K562 (cell line): ENCODE measurements around the gene KASH5. TPM values are rescaled to one million over a fixed set of nuclear protein-coding genes. Genes with fewer than 3 reads are reported as not detected.
A peak's percentile ranks its signal among the peaks of the same experiment; 100 is the strongest.

Source experiments
- ATAC-seq: fragments of 200-7000 bp; cut with Tn5 transposase; 3 replicates; pipeline ENCODE4 v1.9.1; 2020; ENCODE audit warnings: moderate library complexity
- BruUV-seq: library from RNA; stranded (reverse); fragments of 400-500 nt; replicated peaks from 2 replicates; lab custom pipeline; 2021; lab: Mats Ljungman, UMichigan
- CTCF ChIA-PET: fragments of 300-600 bp; formaldehyde crosslinking; extraction: SDS; loops from one replicate; lab custom pipeline; 2021; ENCODE audit warnings: low intra/inter-chr PET ratio; lab: Yijun Ruan, JAX
- POLR2A ChIA-PET: fragments of 300-600, 350-650 bp; sonication (Branson Sonifier 250); formaldehyde crosslinking; extraction: SDS; loops from one replicate; lab custom pipeline; 2021; ENCODE audit warnings: antibody characterized with exemption, inconsistent platforms; lab: Yijun Ruan, JAX
- DNase-seq, 4 experiments: peaks; one replicate each; pipeline versions ENCODE4 v3.0.0 to v3.0.0-alpha.2; 2011 to 2018; ENCODE audit warnings: low spot score in 3 of 4, mixed read lengths in 3 of 4; ENCODE audit errors: extremely low read depth in 1 of 4
- FAIRE-seq: peaks from 2 replicates; lab custom pipeline; 2011; peaks lifted over from hg19 to GRCh38; lab: Jason Lieb, UNC
- H2AFZ ChIP-seq: 2 replicates; pipeline ENCODE4 v1.6.0; 2011; ENCODE audit warnings: low read depth, low read length, control low read depth, inconsistent platforms
- H3K27ac ChIP-seq: fragments of 200-600 bp; 3 replicates; pipeline ENCODE4 v1.8.0; 2011; ENCODE audit warnings: low read depth, mild to moderate bottlenecking, control low read depth, inconsistent platforms, low read length, moderate library complexity, mixed read lengths; ENCODE audit errors: extremely low read depth
- H3K27me3 ChIP-seq, 2 experiments: fragments of 300-600 bp in 1 of 2; 2 replicates in 1 of 2; 3 replicates in 1 of 2; pipeline versions ENCODE4 v1.6.0 to v1.8.0; 2011; ENCODE audit warnings: inconsistent platforms in 2 of 2, low read length in 2 of 2, mild to moderate bottlenecking in 1 of 2, mixed read lengths in 1 of 2, moderate library complexity in 1 of 2; ENCODE audit not compliant: control insufficient read depth in 2 of 2, insufficient read depth in 2 of 2
- H3K36me3 ChIP-seq: fragments of 300-600 bp; 3 replicates; pipeline ENCODE4 v1.8.0; 2011; ENCODE audit warnings: mild to moderate bottlenecking, low read length, inconsistent platforms; ENCODE audit not compliant: control insufficient read depth, insufficient read depth
- H3K4me1 ChIP-seq, 2 experiments: fragments of 200-600 bp in 1 of 2; replicated peaks in 1 of 2; 2 replicates in 1 of 2; 3 replicates in 1 of 2; pipeline versions ENCODE4 v1.5.1 to v1.8.0; 2011; ENCODE audit warnings: inconsistent platforms in 2 of 2, low read length in 2 of 2, mild to moderate bottlenecking in 1 of 2, mixed read lengths in 1 of 2, moderate library complexity in 1 of 2; ENCODE audit not compliant: control insufficient read depth in 2 of 2, insufficient read depth in 2 of 2
- H3K4me2 ChIP-seq: 2 replicates; pipeline ENCODE4 v1.6.1; 2011; ENCODE audit warnings: low read length, control low read depth, inconsistent platforms, mixed read lengths; ENCODE audit not compliant: insufficient read depth
- H3K4me3 ChIP-seq: fragments of 200-600 bp; sonication (generic), shearing (Covaris generic); 2 replicates; pipeline ENCODE4 v1.5.1; 2016; ENCODE audit warnings: control low read depth, inconsistent platforms
- H3K79me2 ChIP-seq: fragments of 200-600 bp; 3 replicates; pipeline ENCODE4 v1.8.0; 2011; ENCODE audit warnings: low read length, inconsistent platforms; ENCODE audit not compliant: control insufficient read depth, insufficient read depth
- H3K9ac ChIP-seq, 2 experiments: 2 replicates each; pipeline versions ENCODE4 v1.6.0 to v1.6.1; 2011; ENCODE audit warnings: low read depth in 2 of 2, low read length in 2 of 2, control low read depth in 1 of 2, inconsistent platforms in 1 of 2, mild to moderate bottlenecking in 1 of 2, mixed read lengths in 1 of 2; ENCODE audit not compliant: insufficient read depth in 1 of 2
- H3K9me1 ChIP-seq: one replicate; pipeline ENCODE4 v1.6.0; 2011; ENCODE audit warnings: inconsistent platforms, mild to moderate bottlenecking, low read length, moderate library complexity; ENCODE audit not compliant: control insufficient read depth, insufficient read depth
- H3K9me3 ChIP-seq: replicated peaks from 2 replicates; pipeline ENCODE4 v1.5.1; 2011; ENCODE audit warnings: low read depth, low read length, inconsistent platforms; ENCODE audit not compliant: control insufficient read depth, insufficient read depth
- H4K20me1 ChIP-seq: replicated peaks from 2 replicates; pipeline ENCODE4 v1.6.1; 2011; ENCODE audit warnings: low read length, inconsistent platforms, mixed read lengths; ENCODE audit not compliant: control insufficient read depth, insufficient read depth
- COPS2 ChIP-seq: fragments of 450-650 bp; conservative IDR thresholded peaks from 2 replicates; pipeline ENCODE4 v1.6.1; 2016; ENCODE audit warnings: mild to moderate bottlenecking, moderate library complexity
- HDAC2 ChIP-seq: fragments of 450-650 bp; IDR thresholded peaks from 2 replicates; pipeline ENCODE4 v1.6.1; 2016; ENCODE audit warnings: mild to moderate bottlenecking
- HNRNPUL1 ChIP-seq: fragments of 200-400 bp; formaldehyde crosslinking; IDR thresholded peaks from 2 replicates; pipeline ENCODE4 v1.6.1; 2017; ENCODE audit warnings: low read length
- KAT8 ChIP-seq: fragments of 450-650 bp; IDR thresholded peaks from 2 replicates; pipeline ENCODE4 v1.6.1; 2016; ENCODE audit warnings: low read depth, mild to moderate bottlenecking
- PHF8 ChIP-seq: fragments of 200-600 bp; sonication (generic); IDR thresholded peaks from 2 replicates; pipeline ENCODE4 v1.6.1; 2012; ENCODE audit warnings: mixed run types, mild to moderate bottlenecking, inconsistent platforms, low read length, moderate library complexity, borderline replicate concordance
- PPARD ChIP-seq: fragments of 250-450 bp; sonication (Bioruptor Pico); IDR thresholded peaks from 2 replicates; pipeline ENCODE4 v1.8.0; 2022; ENCODE audit warnings: inconsistent platforms, mild to moderate bottlenecking, moderate library complexity
- SIN3B ChIP-seq: fragments of 450-650 bp; IDR thresholded peaks from 2 replicates; pipeline ENCODE4 v1.6.1; 2017; ENCODE audit warnings: low read depth, mild to moderate bottlenecking, moderate library complexity
- ZFX ChIP-seq: sonication (generic); formaldehyde crosslinking; IDR thresholded peaks from 2 replicates; pipeline ENCODE4 v1.8.0; 2022; ENCODE audit warnings: mild to moderate bottlenecking, missing genetic modification reagents, moderate library complexity
- ZNF551 ChIP-seq: fragments of 250-450 bp; sonication (Bioruptor Pico); IDR thresholded peaks from 2 replicates; pipeline ENCODE4 v1.5.0; 2021; ENCODE audit warnings: mild to moderate bottlenecking, moderate library complexity
- ZNF561 ChIP-seq: fragments of 450-650 bp; formaldehyde crosslinking; conservative IDR thresholded peaks from 2 replicates; pipeline ENCODE4 v1.4.0; 2020; ENCODE audit warnings: mild to moderate bottlenecking, moderate library complexity
- ZNF644 ChIP-seq: fragments of 200-800 bp; sonication (Bioruptor generic); IDR thresholded peaks from 2 replicates; pipeline ENCODE4 v1.6.1; 2016; ENCODE audit warnings: low read depth, missing genetic modification characterization, missing compliant biosample characterization
- ZNF79 ChIP-seq: fragments of 250-450 bp; sonication (Bioruptor Pico); IDR thresholded peaks from 2 replicates; pipeline ENCODE4 v1.4.0; 2020; ENCODE audit warnings: low read depth, mild to moderate bottlenecking, moderate library complexity
- WGBS: fragments of 100-300 bp; shearing (Covaris generic); methylation state at CpG from one replicate; pipeline ENCODE4 v1.1.6; 2016; ENCODE audit warnings: low coverage, mixed read lengths; ENCODE audit not compliant: insufficient coverage; ENCODE audit errors: missing lambda C conversion rate; 5-methylcytosine and 5-hydroxymethylcytosine counted together
- in situ Hi-C: fragments of 300-500 bp; cut with MboI; formaldehyde crosslinking; loops from 4 replicates; pipeline ENCODE4 v1.15.0; 2018; ENCODE audit warnings: inconsistent platforms, mixed read lengths
- intact Hi-C: fragments of 100-400 bp; cut with micrococcal nuclease; formaldehyde crosslinking; loops from 2 replicates; pipeline ENCODE4 v1.14.2; 2022
- polyA plus RNA-seq, 8 experiments: library from polyadenylated mRNA; depleted of rRNA in 4 of 8; stranded (reverse) in 5 of 8; unstranded in 3 of 8; fragments of >200 nt; fragmentation: Nextera tagmentation in 2 of 8; fragmentation: Illumina TruSeq in 1 of 8; extraction: Ambion mirVana in 2 of 8; extraction: Trizol in 1 of 8; gene quantifications; 2 replicates each; pipeline versions ENCODE4 v1.2.1 to v1.2.3, GENCODE V29; 2011 to 2014; ENCODE audit warnings: inconsistent platforms in 1 of 8, missing spikeins in 1 of 8
- total RNA-seq, 7 experiments: library from RNA; depleted of rRNA in 6 of 7; stranded (reverse); fragments of >200 nt in 6 of 7; fragmentation: Illumina TruSeq in 2 of 7; extraction: Trizol in 2 of 7; gene quantifications; 2 replicates each; pipeline versions ENCODE4 v1.2.1 to v1.2.3, GENCODE V29; 2011 to 2021; ENCODE audit warnings: low replicate concordance in 1 of 7
- TF ChIP-seq, protein P1 (sequence below), 2 experiments: fragments of 450-650 bp in 1 of 2; sonication (generic) in 1 of 2; formaldehyde crosslinking in 1 of 2; IDR thresholded peaks in 1 of 2; conservative IDR thresholded peaks in 1 of 2; 2 replicates each; pipeline versions ENCODE4 v1.6.1 to v1.8.1; 2016 to 2023; ENCODE audit warnings: mild to moderate bottlenecking in 2 of 2, moderate library complexity in 2 of 2, inconsistent platforms in 1 of 2, missing genetic modification reagents in 1 of 2
- TF ChIP-seq, protein P2 (sequence below), 2 experiments: IDR thresholded peaks; 2 replicates each; pipeline ENCODE4 v1.6.1; 2012; ENCODE audit warnings: improper control_type of control experiment in 2 of 2, low read depth in 2 of 2, low read length in 2 of 2, borderline replicate concordance in 1 of 2
- TF ChIP-seq, protein P3 (sequence below), 3 experiments: fragments of 200-800 bp in 1 of 3; fragments of 250-450 bp in 1 of 3; fragments of 450-650 bp in 1 of 3; sonication (Bioruptor Pico) in 1 of 3; sonication (Bioruptor generic) in 1 of 3; formaldehyde crosslinking in 1 of 3; IDR thresholded peaks; 2 replicates each; pipeline versions ENCODE4 v1.6.1 to v1.8.0; 2016 to 2022; ENCODE audit warnings: mild to moderate bottlenecking in 2 of 3, missing genetic modification characterization in 2 of 3, missing compliant biosample characterization in 1 of 3, moderate library complexity in 1 of 3

The KASH5 gene
- total and polyA plus RNA-seq, 9 of the 15 experiments (the other 6 are each of a cell fraction or from before 2014, with no cell fraction given): 0.07 to 0.84 (median 0.34) TPM; not detected in 1

- DNase-seq: peak in 1 of 4 experiments; percentile 30
- Histone ChIP-seq H3K9me1 (no peaks in the 10 kb centered on the region), H2AFZ (peak overlapping the region; percentile 83), H3K4me3 (peak overlapping the region; percentile 59), H3K79me2 (peaks cover 7% of the 10 kb centered on the region; the same call in 1 of the 3 replicates), H3K9ac (peak overlapping the region; percentile 74 to 88), H3K27me3 (no peaks in the 10 kb centered on the region), H3K4me2 (peak overlapping the region; percentile 76), H3K27ac (peak overlapping the region; percentile 77), H3K9me3 (no peaks in the 10 kb centered on the region), H4K20me1 (no peaks in the 10 kb centered on the region), H3K36me3 (peaks cover 8% of the 10 kb centered on the region; the same call in 1 of the 3 replicates), H3K4me1 (peaks cover 14 to 52% of the 10 kb centered on the region in 2 experiments)
- no peak for ATAC-seq
- 1% methylated on average over 12 of the region's 14 CpGs for WGBS
- ChIA-PET POLR2A (interaction anchor here (0.6 to 1.3 kb wide), 6 partner anchors 14 to 716 kb away, joined by 3 to 5 read pairs (median 3); partner anchors contain the start of genes ALDH16A1 and PIH1D1), CTCF (interaction anchor here (0.6 to 0.7 kb wide), 2 partner anchors 56 to 67 kb away, joined by 3 to 4 read pairs; no protein-coding TSS in a partner anchor)
- BruUV-seq: no TSS peak
- in situ Hi-C loops: no loop called here
- no peak for FAIRE-seq
- intact Hi-C loops: no loop called here
- TF ChIP-seq PPARD (no peak), PHF8 (peak; percentile 22; the same call in 1 of the 2 replicates), ZNF551 (no peak), ZNF561 (no peak), COPS2 (no peak), KAT8 (no peak), ZNF79 (CRISPR knock-in tag) (no peak), SIN3B (no peak), HDAC2 (0 out of 2 replicates have a peak, but pooled peaks have one; percentile 13), ZNF644 (no peak), HNRNPUL1 (no peak), ZFX (CRISPR knock-in tag) (no peak)
- TF ChIP-seq, protein P1, sequence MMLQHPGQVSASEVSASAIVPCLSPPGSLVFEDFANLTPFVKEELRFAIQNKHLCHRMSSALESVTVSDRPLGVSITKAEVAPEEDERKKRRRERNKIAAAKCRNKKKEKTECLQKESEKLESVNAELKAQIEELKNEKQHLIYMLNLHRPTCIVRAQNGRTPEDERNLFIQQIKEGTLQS (IDR thresholded peaks at IDR 0.05): no peak
- TF ChIP-seq, protein P1 (CRISPR knock-in tag; conservative IDR thresholded peaks at IDR 0.05): 0 out of 2 replicates have a peak, but pooled peaks have one; percentile 16
- TF ChIP-seq, protein P2, sequence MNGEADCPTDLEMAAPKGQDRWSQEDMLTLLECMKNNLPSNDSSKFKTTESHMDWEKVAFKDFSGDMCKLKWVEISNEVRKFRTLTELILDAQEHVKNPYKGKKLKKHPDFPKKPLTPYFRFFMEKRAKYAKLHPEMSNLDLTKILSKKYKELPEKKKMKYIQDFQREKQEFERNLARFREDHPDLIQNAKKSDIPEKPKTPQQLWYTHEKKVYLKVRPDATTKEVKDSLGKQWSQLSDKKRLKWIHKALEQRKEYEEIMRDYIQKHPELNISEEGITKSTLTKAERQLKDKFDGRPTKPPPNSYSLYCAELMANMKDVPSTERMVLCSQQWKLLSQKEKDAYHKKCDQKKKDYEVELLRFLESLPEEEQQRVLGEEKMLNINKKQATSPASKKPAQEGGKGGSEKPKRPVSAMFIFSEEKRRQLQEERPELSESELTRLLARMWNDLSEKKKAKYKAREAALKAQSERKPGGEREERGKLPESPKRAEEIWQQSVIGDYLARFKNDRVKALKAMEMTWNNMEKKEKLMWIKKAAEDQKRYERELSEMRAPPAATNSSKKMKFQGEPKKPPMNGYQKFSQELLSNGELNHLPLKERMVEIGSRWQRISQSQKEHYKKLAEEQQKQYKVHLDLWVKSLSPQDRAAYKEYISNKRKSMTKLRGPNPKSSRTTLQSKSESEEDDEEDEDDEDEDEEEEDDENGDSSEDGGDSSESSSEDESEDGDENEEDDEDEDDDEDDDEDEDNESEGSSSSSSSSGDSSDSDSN (IDR thresholded peaks at IDR 0.05; ENCODE audit: borderline replicate concordance in 1 of 2, low read depth in 2 of 2, low read length in 2 of 2): 0 out of 4 replicates have a peak, but pooled peaks of 1 of the 2 experiments have one; percentile 14
- TF ChIP-seq, protein P3, sequence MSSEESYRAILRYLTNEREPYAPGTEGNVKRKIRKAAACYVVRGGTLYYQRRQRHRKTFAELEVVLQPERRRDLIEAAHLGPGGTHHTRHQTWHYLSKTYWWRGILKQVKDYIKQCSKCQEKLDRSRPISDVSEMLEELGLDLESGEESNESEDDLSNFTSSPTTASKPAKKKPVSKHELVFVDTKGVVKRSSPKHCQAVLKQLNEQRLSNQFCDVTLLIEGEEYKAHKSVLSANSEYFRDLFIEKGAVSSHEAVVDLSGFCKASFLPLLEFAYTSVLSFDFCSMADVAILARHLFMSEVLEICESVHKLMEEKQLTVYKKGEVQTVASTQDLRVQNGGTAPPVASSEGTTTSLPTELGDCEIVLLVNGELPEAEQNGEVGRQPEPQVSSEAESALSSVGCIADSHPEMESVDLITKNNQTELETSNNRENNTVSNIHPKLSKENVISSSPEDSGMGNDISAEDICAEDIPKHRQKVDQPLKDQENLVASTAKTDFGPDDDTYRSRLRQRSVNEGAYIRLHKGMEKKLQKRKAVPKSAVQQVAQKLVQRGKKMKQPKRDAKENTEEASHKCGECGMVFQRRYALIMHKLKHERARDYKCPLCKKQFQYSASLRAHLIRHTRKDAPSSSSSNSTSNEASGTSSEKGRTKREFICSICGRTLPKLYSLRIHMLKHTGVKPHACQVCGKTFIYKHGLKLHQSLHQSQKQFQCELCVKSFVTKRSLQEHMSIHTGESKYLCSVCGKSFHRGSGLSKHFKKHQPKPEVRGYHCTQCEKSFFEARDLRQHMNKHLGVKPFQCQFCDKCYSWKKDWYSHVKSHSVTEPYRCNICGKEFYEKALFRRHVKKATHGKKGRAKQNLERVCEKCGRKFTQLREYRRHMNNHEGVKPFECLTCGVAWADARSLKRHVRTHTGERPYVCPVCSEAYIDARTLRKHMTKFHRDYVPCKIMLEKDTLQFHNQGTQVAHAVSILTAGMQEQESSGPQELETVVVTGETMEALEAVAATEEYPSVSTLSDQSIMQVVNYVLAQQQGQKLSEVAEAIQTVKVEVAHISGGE (CRISPR knock-in tag; IDR thresholded peaks at IDR 0.05): no peak
Measured at GRCh38 chr19:49362929-49363267, 25.2 kb upstream of the KASH5 start.
